GM23338 (cell line): ENCODE data around the gene FARP1.

Source experiments
- EZH2phosphoT487 ChIP-seq: fragments of 200-600 bp; sonication (generic); IDR thresholded peaks from one replicate; pipeline ENCODE4 v1.8.1; 2018; ENCODE audit warnings: antibody characterized with exemption; ENCODE audit not compliant: unreplicated experiment
- TF ChIP-seq, protein P1 (sequence below), 2 experiments: fragments of 200-600 bp in 1 of 2; sonication (generic) in 1 of 2; conservative IDR thresholded peaks; 2 replicates each; pipeline versions ENCODE4 v1.5.1 to v1.6.1; 2016 to 2017; ENCODE audit warnings: antibody characterized with exemption in 2 of 2, low read depth in 2 of 2, mild to moderate bottlenecking in 2 of 2, moderate library complexity in 1 of 2
- TF ChIP-seq, protein P2 (sequence below): IDR thresholded peaks from 2 replicates; pipeline ENCODE4 v1.6.1; 2016; ENCODE audit warnings: antibody characterized with exemption

DNA sequence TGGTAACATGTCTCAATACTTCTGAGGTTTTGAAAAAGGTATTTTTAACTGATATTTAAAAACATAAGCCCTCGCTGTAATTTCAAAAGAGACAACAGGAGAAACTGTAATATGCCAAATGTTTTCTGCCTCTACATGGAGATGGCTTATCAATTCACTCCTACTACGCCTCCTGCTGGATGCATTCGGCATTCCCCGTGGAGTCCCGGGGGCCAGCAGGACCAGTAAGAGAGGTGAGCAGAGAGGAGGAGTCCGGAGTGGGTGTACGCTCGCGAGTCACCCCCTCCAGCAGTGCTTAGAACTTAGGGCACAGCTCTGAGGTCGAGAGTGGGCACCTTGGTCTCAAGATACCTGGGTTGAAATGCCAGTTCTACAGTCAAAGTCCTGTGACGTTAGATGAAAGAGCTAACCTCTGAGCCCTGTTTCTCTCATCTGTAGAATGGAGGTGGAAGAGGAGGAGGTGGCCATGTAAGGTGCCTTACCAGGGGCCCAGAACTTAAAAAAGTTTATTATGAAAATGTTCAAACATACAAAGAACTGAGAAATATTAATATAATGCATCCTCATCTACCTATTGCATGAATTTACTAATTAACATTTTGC, 323.8 kb downstream of the FARP1 start:
- TF ChIP-seq, protein P1, sequence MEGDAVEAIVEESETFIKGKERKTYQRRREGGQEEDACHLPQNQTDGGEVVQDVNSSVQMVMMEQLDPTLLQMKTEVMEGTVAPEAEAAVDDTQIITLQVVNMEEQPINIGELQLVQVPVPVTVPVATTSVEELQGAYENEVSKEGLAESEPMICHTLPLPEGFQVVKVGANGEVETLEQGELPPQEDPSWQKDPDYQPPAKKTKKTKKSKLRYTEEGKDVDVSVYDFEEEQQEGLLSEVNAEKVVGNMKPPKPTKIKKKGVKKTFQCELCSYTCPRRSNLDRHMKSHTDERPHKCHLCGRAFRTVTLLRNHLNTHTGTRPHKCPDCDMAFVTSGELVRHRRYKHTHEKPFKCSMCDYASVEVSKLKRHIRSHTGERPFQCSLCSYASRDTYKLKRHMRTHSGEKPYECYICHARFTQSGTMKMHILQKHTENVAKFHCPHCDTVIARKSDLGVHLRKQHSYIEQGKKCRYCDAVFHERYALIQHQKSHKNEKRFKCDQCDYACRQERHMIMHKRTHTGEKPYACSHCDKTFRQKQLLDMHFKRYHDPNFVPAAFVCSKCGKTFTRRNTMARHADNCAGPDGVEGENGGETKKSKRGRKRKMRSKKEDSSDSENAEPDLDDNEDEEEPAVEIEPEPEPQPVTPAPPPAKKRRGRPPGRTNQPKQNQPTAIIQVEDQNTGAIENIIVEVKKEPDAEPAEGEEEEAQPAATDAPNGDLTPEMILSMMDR (conservative IDR thresholded peaks at IDR 0.05; ENCODE audit: low read depth in 2 of 2): peak; percentile 83 to 95
- TF ChIP-seq, protein P2, sequence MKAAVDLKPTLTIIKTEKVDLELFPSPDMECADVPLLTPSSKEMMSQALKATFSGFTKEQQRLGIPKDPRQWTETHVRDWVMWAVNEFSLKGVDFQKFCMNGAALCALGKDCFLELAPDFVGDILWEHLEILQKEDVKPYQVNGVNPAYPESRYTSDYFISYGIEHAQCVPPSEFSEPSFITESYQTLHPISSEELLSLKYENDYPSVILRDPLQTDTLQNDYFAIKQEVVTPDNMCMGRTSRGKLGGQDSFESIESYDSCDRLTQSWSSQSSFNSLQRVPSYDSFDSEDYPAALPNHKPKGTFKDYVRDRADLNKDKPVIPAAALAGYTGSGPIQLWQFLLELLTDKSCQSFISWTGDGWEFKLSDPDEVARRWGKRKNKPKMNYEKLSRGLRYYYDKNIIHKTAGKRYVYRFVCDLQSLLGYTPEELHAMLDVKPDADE: no peak
- no peak for TF ChIP-seq EZH2phosphoT487
